ENCODE results near the gene ABTB2.

Gene ABTB2

DNA sequence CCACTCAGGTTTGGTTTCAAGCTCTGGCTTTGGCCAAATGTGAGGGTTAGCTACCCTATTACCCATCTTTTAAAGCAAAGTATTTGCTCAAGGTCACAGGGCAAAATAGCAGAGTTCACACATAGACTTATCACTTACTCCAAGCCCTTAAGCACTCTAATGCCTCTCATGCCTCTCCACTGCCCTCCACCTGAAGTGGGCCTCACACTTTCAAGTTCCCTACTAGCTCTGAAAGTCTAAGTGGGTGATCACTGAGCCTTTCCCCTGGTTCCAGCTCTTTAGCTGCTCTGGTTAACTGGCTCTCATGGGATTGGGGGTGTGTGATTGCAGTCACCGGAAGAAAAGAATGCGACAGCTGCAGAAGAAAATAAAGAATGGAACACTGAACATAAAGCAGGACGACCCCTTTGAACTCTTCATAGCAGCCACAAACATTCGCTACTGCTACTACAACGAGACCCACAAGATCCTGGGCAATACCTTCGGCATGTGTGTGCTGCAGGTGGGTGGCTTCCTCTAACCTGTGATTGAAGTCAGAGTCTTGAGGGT, 246.0 kb downstream of the ABTB2 start:
- Histone ChIP-seq H3K4me2 (ENCODE audit: insufficient read depth, low read length) (no peak overlapping the region), H3K4me3 (ENCODE audit: low read depth in 1 of 2, low read length in 2 of 2) (no peak overlapping the region), H3K9me3 (ENCODE audit: insufficient read depth, low read length, severe bottlenecking) (no peaks in the 10 kb centered on the region), H2AFZ (ENCODE audit: low read depth, low read length) (no peak overlapping the region), H3K36me3 (ENCODE audit: insufficient read depth, low read length) (peaks cover 91% of the 10 kb centered on the region), H3K27ac (ENCODE audit: low read length) (no peak overlapping the region), H3K79me2 (ENCODE audit: insufficient read depth, low read length) (peaks cover 32% of the 10 kb centered on the region), H3K27me3 (ENCODE audit: insufficient read depth, low read length, poor library complexity) (no peaks in the 10 kb centered on the region), H3K9ac (ENCODE audit: low read depth, low read length) (no peak overlapping the region), H4K20me1 (ENCODE audit: insufficient read depth, low read length) (peaks cover 3% of the 10 kb centered on the region; the same call in 1 of the 2 replicates), H3K4me1 (ENCODE audit: insufficient read depth, low read length) (peaks cover 13% of the 10 kb centered on the region)
- TF ChIP-seq, protein P1, sequence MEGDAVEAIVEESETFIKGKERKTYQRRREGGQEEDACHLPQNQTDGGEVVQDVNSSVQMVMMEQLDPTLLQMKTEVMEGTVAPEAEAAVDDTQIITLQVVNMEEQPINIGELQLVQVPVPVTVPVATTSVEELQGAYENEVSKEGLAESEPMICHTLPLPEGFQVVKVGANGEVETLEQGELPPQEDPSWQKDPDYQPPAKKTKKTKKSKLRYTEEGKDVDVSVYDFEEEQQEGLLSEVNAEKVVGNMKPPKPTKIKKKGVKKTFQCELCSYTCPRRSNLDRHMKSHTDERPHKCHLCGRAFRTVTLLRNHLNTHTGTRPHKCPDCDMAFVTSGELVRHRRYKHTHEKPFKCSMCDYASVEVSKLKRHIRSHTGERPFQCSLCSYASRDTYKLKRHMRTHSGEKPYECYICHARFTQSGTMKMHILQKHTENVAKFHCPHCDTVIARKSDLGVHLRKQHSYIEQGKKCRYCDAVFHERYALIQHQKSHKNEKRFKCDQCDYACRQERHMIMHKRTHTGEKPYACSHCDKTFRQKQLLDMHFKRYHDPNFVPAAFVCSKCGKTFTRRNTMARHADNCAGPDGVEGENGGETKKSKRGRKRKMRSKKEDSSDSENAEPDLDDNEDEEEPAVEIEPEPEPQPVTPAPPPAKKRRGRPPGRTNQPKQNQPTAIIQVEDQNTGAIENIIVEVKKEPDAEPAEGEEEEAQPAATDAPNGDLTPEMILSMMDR (IDR thresholded peaks at IDR 0.05; ENCODE audit: borderline replicate concordance, extremely low read depth, low read length, poor library complexity, severe bottlenecking), result no peak
- TF ChIP-seq EZH2 (IDR thresholded peaks at IDR 0.05; ENCODE audit: borderline replicate concordance, low read depth, low read length, severe bottlenecking), result no peak
- DNase-seq, result no peak
- no peak for ATAC-seq (ENCODE audit: insufficient read depth, low read depth)

DNA sequence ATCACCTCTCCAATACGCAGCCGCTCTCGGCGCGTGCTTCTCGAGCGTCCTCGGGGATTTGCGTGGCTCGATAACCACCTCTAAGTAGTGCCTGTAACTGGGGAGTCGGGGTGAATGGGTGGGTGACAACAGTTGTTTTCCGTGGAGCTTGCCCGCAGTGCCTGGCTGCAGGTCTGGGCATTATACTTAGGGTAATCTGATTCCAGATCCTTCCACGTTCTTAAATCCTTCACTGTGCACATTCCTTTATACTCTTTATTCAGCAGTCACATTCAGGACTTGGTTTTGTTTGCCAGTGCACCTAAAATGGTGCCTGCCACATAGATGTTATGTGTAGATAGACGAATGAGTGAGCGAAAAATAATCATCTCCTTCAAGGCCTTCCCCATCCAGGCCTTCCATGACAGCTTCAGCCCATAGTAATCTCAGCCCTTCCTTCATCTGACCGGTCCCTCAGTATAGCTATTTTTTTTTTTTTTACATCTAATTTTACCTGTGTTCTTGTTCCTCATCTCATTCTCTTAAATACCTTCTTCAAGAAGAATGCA, 251.8 kb downstream of the ABTB2 start:
- DNase-seq, result no peak
- H2AFZ ChIP-seq (ENCODE audit: low read depth, low read length), result peak overlapping the region; percentile 89
- H3K27me3 ChIP-seq (ENCODE audit: insufficient read depth, low read length, poor library complexity), result no peaks in the 10 kb centered on the region
- no peak for ATAC-seq (ENCODE audit: insufficient read depth, low read depth)
- H3K4me2 ChIP-seq (ENCODE audit: insufficient read depth, low read length), result peak overlapping the region; percentile 78
- peaks cover 46% of the 10 kb centered on the region for H3K79me2 ChIP-seq (ENCODE audit: insufficient read depth, low read length)
- H3K4me3 ChIP-seq (ENCODE audit: low read depth in 1 of 2, low read length in 2 of 2), result peak overlapping the region; percentile 65 to 90
- H3K27ac ChIP-seq (ENCODE audit: low read length), result peak overlapping the region; percentile 89
- peak overlapping the region; percentile 70 for H3K9ac ChIP-seq (ENCODE audit: low read depth, low read length)
- peaks cover 47% of the 10 kb centered on the region for H3K36me3 ChIP-seq (ENCODE audit: insufficient read depth, low read length)
- peaks cover 35% of the 10 kb centered on the region for H3K4me1 ChIP-seq (ENCODE audit: insufficient read depth, low read length)
- H3K9me3 ChIP-seq (ENCODE audit: insufficient read depth, low read length, severe bottlenecking), result no peaks in the 10 kb centered on the region
- H4K20me1 ChIP-seq (ENCODE audit: insufficient read depth, low read length), result no peaks in the 10 kb centered on the region
- TF ChIP-seq EZH2 (IDR thresholded peaks at IDR 0.05; ENCODE audit: borderline replicate concordance, low read depth, low read length, severe bottlenecking), result no peak
- TF ChIP-seq, protein P1 (IDR thresholded peaks at IDR 0.05; ENCODE audit: borderline replicate concordance, extremely low read depth, low read length, poor library complexity, severe bottlenecking), result no peak

DNA sequence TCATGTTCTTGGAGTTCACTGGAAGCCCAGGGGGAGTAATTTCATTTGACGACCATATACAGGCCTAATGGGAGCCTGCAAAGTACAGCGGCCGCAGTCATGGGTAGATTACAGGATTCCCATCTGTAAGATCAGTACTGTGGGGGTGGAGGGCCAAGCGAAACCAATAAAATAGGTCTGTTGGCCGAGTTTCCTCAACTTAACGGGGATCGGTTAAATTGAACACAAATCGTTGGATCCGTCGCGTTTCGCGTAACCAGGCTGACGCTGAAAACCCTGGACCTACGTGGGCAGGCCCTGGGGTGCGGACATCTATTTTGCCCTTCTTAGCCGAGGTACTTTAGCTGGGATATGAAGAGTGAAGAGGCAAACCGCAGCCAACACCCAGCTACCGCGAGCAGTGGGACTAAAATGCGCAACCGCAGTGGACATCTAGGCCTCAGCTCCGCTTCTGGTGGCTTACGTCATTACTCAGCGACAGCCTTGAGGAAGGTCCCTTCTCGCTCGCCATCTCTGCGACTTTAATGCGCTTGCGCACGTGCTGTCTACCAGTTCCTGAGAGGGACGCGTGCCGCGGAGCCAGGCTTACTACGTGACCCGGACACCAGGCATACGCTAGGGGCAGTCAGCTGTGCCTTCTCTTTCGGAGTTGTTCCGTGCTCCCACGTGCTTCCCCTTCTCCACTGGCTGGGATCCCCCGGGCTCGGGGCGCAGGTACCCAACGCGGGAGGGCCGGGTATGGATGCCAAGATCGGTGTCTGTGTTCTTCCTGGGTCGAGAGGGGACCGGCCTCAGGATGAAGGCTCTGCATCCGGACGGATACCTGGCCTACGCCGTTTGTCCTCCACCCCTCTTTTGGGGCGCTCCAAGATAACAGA, 252.5 kb downstream of the ABTB2 start, which contains the start of gene NAT10:
TSS of gene NAT10 (plus strand) at position 551 of the 878 bp plus-strand sequence. CDS start 2,597 bp downstream, outside the sequence.
- Histone ChIP-seq H3K27ac (ENCODE audit: low read length) (peak within 1 kb of the TSS; percentile 89), H3K4me3 (ENCODE audit: low read depth in 1 of 2, low read length in 2 of 2) (peak within 1 kb of the TSS; percentile 65 to 90), H3K9me3 (ENCODE audit: insufficient read depth, low read length, severe bottlenecking) (no peaks in the 10 kb centered on the region), H3K4me2 (ENCODE audit: insufficient read depth, low read length) (peak within 1 kb of the TSS; percentile 78), H3K27me3 (ENCODE audit: insufficient read depth, low read length, poor library complexity) (no peaks in the 10 kb centered on the region), H3K4me1 (ENCODE audit: insufficient read depth, low read length) (peaks cover 35% of the 10 kb centered on the region), H2AFZ (ENCODE audit: low read depth, low read length) (peak within 1 kb of the TSS; percentile 89), H4K20me1 (ENCODE audit: insufficient read depth, low read length) (no peaks in the 10 kb centered on the region), H3K79me2 (ENCODE audit: insufficient read depth, low read length) (peaks cover 46% of the 10 kb centered on the region), H3K9ac (ENCODE audit: low read depth, low read length) (peak within 1 kb of the TSS; percentile 70), H3K36me3 (ENCODE audit: insufficient read depth, low read length) (peaks cover 45% of the 10 kb centered on the region)
- peak; percentile 88 for ATAC-seq (ENCODE audit: insufficient read depth, low read depth)
- no peak for TF ChIP-seq EZH2 (IDR thresholded peaks at IDR 0.05; ENCODE audit: borderline replicate concordance, low read depth, low read length, severe bottlenecking)
- TF ChIP-seq, protein P1 (IDR thresholded peaks at IDR 0.05; ENCODE audit: borderline replicate concordance, extremely low read depth, low read length, poor library complexity, severe bottlenecking), result peak; percentile 23
- peak; percentile 97 for DNase-seq

All from DND-41 (cell line).